Activated CD4-positive, alpha-beta T cell treated with anti-CD3 and anti-CD28 coated beads, Interleukin-2, amount 10 ng/mL, durations not matched to agents 24 days and 14 days (primary cell): ENCODE data around the gene LMBR1L. TPM values are rescaled to one million over a fixed set of nuclear protein-coding genes. Genes with fewer than 3 reads are reported as not detected.

Experiments
- DNase-seq: peaks from one replicate; pipeline ENCODE4 v3.0.0; 2022
- H3K27ac Mint-ChIP-seq: one replicate; pipeline ENCODE4 v1.8.0; 2022; ENCODE audit warnings: mild to moderate bottlenecking, mixed read lengths
- H3K27me3 Mint-ChIP-seq: one replicate; pipeline ENCODE4 v1.8.0; 2022; ENCODE audit warnings: mixed read lengths
- H3K36me3 Mint-ChIP-seq: one replicate; pipeline ENCODE4 v1.8.0; 2022; ENCODE audit warnings: low read depth, mild to moderate bottlenecking, mixed read lengths
- H3K4me1 Mint-ChIP-seq: one replicate; pipeline ENCODE4 v1.8.0; 2021; ENCODE audit warnings: mixed read lengths
- H3K4me3 Mint-ChIP-seq: one replicate; pipeline ENCODE4 v1.8.0; 2022; ENCODE audit warnings: mild to moderate bottlenecking, moderate library complexity, mixed read lengths
- H3K9me3 Mint-ChIP-seq: one replicate; pipeline ENCODE4 v1.8.0; 2021; ENCODE audit warnings: mixed read lengths
- intact Hi-C: fragments of 100-400 bp; cut with micrococcal nuclease; formaldehyde crosslinking; loops from one replicate; pipeline ENCODE4 v1.15.1; 2023
- total RNA-seq: library from RNA; stranded (reverse); gene quantifications from 2 replicates; pipeline ENCODE4 v1.2.3, GENCODE V29; 2022

Gene LMBR1L
- total RNA-seq, 1 donor from 2014 or later: 39.9 TPM

GRCh38 chr12:49100380-49100779, 10.3 kb downstream of the LMBR1L start:
- no peaks in the 10 kb centered on the region for H3K9me3 Mint-ChIP-seq
- intact Hi-C loops: no loop called here
- H3K4me1 Mint-ChIP-seq: peaks cover 1% of the 10 kb centered on the region

GRCh38 chr12:49098703-49099102, 11.9 kb downstream of the LMBR1L start:
- intact Hi-C loops: loop anchor here (1.0 kb wide), 1 partner anchor 34 kb away; no protein-coding TSS in a partner anchor
- peaks cover 44% of the 10 kb centered on the region for H3K36me3 Mint-ChIP-seq

More at GRCh38 chr12:49100380-49100779, 10.3 kb downstream of the LMBR1L start:
- Mint-ChIP-seq H3K27ac (no peak overlapping the region), H3K27me3 (peaks cover 5% of the 10 kb centered on the region), H3K4me3 (no peak overlapping the region), H3K36me3 (peaks cover 44% of the 10 kb centered on the region)
- DNase-seq: no peak

GRCh38 chr12:49098035-49098451, 12.6 kb downstream of the LMBR1L start:
- DNase-seq: peak; percentile 90
- Mint-ChIP-seq H3K4me3 (no peak overlapping the region), H3K9me3 (no peaks in the 10 kb centered on the region), H3K27ac (no peak overlapping the region), H3K27me3 (peaks cover 22% of the 10 kb centered on the region), H3K4me1 (peaks cover 11% of the 10 kb centered on the region), H3K36me3 (peaks cover 40% of the 10 kb centered on the region)
- intact Hi-C loops: loop anchor here (1.0 kb wide), 1 partner anchor 34 kb away; no protein-coding TSS in a partner anchor

More at GRCh38 chr12:49098703-49099102, 11.9 kb downstream of the LMBR1L start:
- Mint-ChIP-seq H3K9me3 (no peaks in the 10 kb centered on the region), H3K4me3 (no peak overlapping the region), H3K27me3 (peaks cover 16% of the 10 kb centered on the region), H3K4me1 (peaks cover 9% of the 10 kb centered on the region), H3K27ac (no peak overlapping the region)
- no peak for DNase-seq

- intact Hi-C loops: no loop called here
- no peak overlapping the region for H3K27ac Mint-ChIP-seq
- peaks cover 29% of the 10 kb centered on the region for H3K27me3 Mint-ChIP-seq
- H3K36me3 Mint-ChIP-seq: peaks cover 36% of the 10 kb centered on the region
- no peak overlapping the region for H3K4me3 Mint-ChIP-seq
- H3K9me3 Mint-ChIP-seq: no peaks in the 10 kb centered on the region
- no peak for DNase-seq
- peaks cover 13% of the 10 kb centered on the region for H3K4me1 Mint-ChIP-seq
These were observed 13.3 kb downstream of the LMBR1L start for GRCh38 chr12:49097381-49097780.

GRCh38 chr12:49094975-49095365, 15.7 kb downstream of the LMBR1L start:
- Mint-ChIP-seq H3K36me3 (peaks cover 25% of the 10 kb centered on the region), H3K9me3 (no peaks in the 10 kb centered on the region), H3K27ac (no peak overlapping the region), H3K4me1 (peaks cover 27% of the 10 kb centered on the region), H3K27me3 (peaks cover 51% of the 10 kb centered on the region), H3K4me3 (no peak overlapping the region)
- DNase-seq: no peak
- intact Hi-C loops: loop anchor here (5.0 kb wide), 1 partner anchor 247 kb away; no protein-coding TSS in a partner anchor

- Mint-ChIP-seq H3K27ac (no peak within 1 kb of the TSS), H3K27me3 (peaks cover 53% of the 10 kb centered on the region), H3K4me3 (peak within 1 kb of the TSS; percentile 26), H3K4me1 (peaks cover 31% of the 10 kb centered on the region), H3K9me3 (no peaks in the 10 kb centered on the region), H3K36me3 (peaks cover 21% of the 10 kb centered on the region)
- intact Hi-C loops: loop anchor here (5.0 kb wide), 1 partner anchor 248 kb away; no protein-coding TSS in a partner anchor
- DNase-seq: peak; percentile 65
These were observed 16.3 kb downstream of the LMBR1L start, which contains the start of gene DHH for GRCh38 chr12:49094160-49094974. DHH (minus strand) TSS chr12:49094801; CDS start chr12:49094512, 289 bp downstream.

- no peaks in the 10 kb centered on the region for H3K9me3 Mint-ChIP-seq
- H3K4me3 Mint-ChIP-seq: peak overlapping the region; percentile 26
- intact Hi-C loops: loop anchor here (5.0 kb wide), 1 partner anchor 249 kb away; no protein-coding TSS in a partner anchor
- DNase-seq: peak; percentile 65
- peaks cover 55% of the 10 kb centered on the region for H3K27me3 Mint-ChIP-seq
- peaks cover 20% of the 10 kb centered on the region for H3K36me3 Mint-ChIP-seq
- no peak overlapping the region for H3K27ac Mint-ChIP-seq
- H3K4me1 Mint-ChIP-seq: peaks cover 32% of the 10 kb centered on the region
These were observed 16.9 kb downstream of the LMBR1L start for GRCh38 chr12:49093792-49094159.

- no peak overlapping the region for H3K4me3 Mint-ChIP-seq
- DNase-seq: no peak
- H3K36me3 Mint-ChIP-seq: peaks cover 16% of the 10 kb centered on the region
- H3K4me1 Mint-ChIP-seq: peaks cover 41% of the 10 kb centered on the region
- H3K9me3 Mint-ChIP-seq: no peaks in the 10 kb centered on the region
- H3K27ac Mint-ChIP-seq: no peak overlapping the region
- intact Hi-C loops: loop anchor here (5.0 kb wide), 1 partner anchor 249 kb away; no protein-coding TSS in a partner anchor
- peaks cover 61% of the 10 kb centered on the region for H3K27me3 Mint-ChIP-seq
These were observed 17.7 kb downstream of the LMBR1L start for GRCh38 chr12:49092816-49093406.

- DNase-seq: peak; percentile 87
- Mint-ChIP-seq H3K9me3 (no peaks in the 10 kb centered on the region), H3K36me3 (peaks cover 14% of the 10 kb centered on the region), H3K27ac (peak overlapping the region; percentile 41), H3K4me3 (peak overlapping the region; percentile 68), H3K27me3 (peaks cover 61% of the 10 kb centered on the region), H3K4me1 (peaks cover 48% of the 10 kb centered on the region)
- intact Hi-C loops: loop anchor here (5.0 kb wide), 1 partner anchor 250 kb away; no protein-coding TSS in a partner anchor
These were observed 18.4 kb downstream of the LMBR1L start for GRCh38 chr12:49092086-49092815.

GRCh38 chr12:49091836-49092085, 18.9 kb downstream of the LMBR1L start:
- Mint-ChIP-seq H3K27me3 (peaks cover 61% of the 10 kb centered on the region), H3K9me3 (no peaks in the 10 kb centered on the region), H3K27ac (peak overlapping the region; percentile 41), H3K4me1 (peaks cover 50% of the 10 kb centered on the region), H3K36me3 (peaks cover 14% of the 10 kb centered on the region), H3K4me3 (peak overlapping the region; percentile 68)
- no peak for DNase-seq
- intact Hi-C loops: loop anchor here (1.0 to 5.0 kb wide), 3 partner anchors 95 to 251 kb away; no protein-coding TSS in a partner anchor

GRCh38 chr12:49091056-49091835, 19.4 kb downstream of the LMBR1L start:
- DNase-seq: peak; percentile 63
- Mint-ChIP-seq H3K27me3 (peaks cover 61% of the 10 kb centered on the region), H3K9me3 (no peaks in the 10 kb centered on the region), H3K4me1 (peaks cover 50% of the 10 kb centered on the region), H3K4me3 (peak overlapping the region; percentile 68), H3K27ac (no peak overlapping the region), H3K36me3 (peaks cover 11% of the 10 kb centered on the region)
- intact Hi-C loops: loop anchor here (1.0 to 5.0 kb wide), 3 partner anchors 94 to 251 kb away; no protein-coding TSS in a partner anchor

- H3K9me3 Mint-ChIP-seq: no peaks in the 10 kb centered on the region
- peak overlapping the region; percentile 80 for H3K4me3 Mint-ChIP-seq
- intact Hi-C loops: loop anchor here (2.0 to 5.0 kb wide), 3 partner anchors 21 to 252 kb away; partner anchors contain the start of gene LMBR1L
- peak overlapping the region; percentile 63 for H3K27ac Mint-ChIP-seq
- peaks cover 53% of the 10 kb centered on the region for H3K27me3 Mint-ChIP-seq
- DNase-seq: peak; percentile 84
- peaks cover 2% of the 10 kb centered on the region for H3K36me3 Mint-ChIP-seq
- H3K4me1 Mint-ChIP-seq: peaks cover 50% of the 10 kb centered on the region
These were observed 20.6 kb downstream of the LMBR1L start for GRCh38 chr12:49089821-49090773.
